Liver (tissue), 9 donors: ENCODE results near the gene TOP2A. TPM values are rescaled to one million over a fixed set of nuclear protein-coding genes. Genes with fewer than 3 reads are reported as not detected.

Experiments used
- DNase-seq: peaks from one replicate; pipeline ENCODE4 v3.0.0-alpha.2; 2017; ENCODE audit warnings: low spot score
- H3K27ac ChIP-seq, 2 donors: one replicate each; pipeline ENCODE4 v1.7.0; 2013; ENCODE audit warnings: inconsistent platforms in 2 of 2, low read length in 2 of 2, control low read depth in 1 of 2, low read depth in 1 of 2, mild to moderate bottlenecking in 1 of 2
- H3K27me3 ChIP-seq, 4 donors: one replicate each; pipeline versions ENCODE4 v1.6.1 to v1.7.0; 2013; ENCODE audit warnings: low read length in 3 of 4, inconsistent platforms in 1 of 4, mild to moderate bottlenecking in 1 of 4, moderate library complexity in 1 of 4; ENCODE audit not compliant: control insufficient read depth in 4 of 4, insufficient read depth in 4 of 4
- H3K36me3 ChIP-seq, 4 donors: one replicate each; pipeline versions ENCODE4 v1.6.1 to v1.7.0; 2013; ENCODE audit warnings: low read length in 3 of 4, mild to moderate bottlenecking in 3 of 4, low read depth in 1 of 4, moderate library complexity in 1 of 4; ENCODE audit not compliant: control insufficient read depth in 4 of 4, insufficient read depth in 3 of 4
- H3K4me1 ChIP-seq, 4 donors: one replicate each; pipeline versions ENCODE4 v1.6.1 to v1.7.0; 2013; ENCODE audit warnings: low read length in 3 of 4, mild to moderate bottlenecking in 3 of 4, moderate library complexity in 1 of 4; ENCODE audit not compliant: control insufficient read depth in 4 of 4, insufficient read depth in 4 of 4
- H3K4me3 ChIP-seq, 3 donors: one replicate each; pipeline versions ENCODE4 v1.6.1 to v1.7.0; 2013; ENCODE audit warnings: low read length in 3 of 3, control low read depth in 1 of 3, low read depth in 1 of 3, mild to moderate bottlenecking in 1 of 3
- H3K9ac ChIP-seq, 2 donors: one replicate each; pipeline ENCODE4 v1.7.0; 2013; ENCODE audit warnings: low read length in 2 of 2, mild to moderate bottlenecking in 2 of 2, moderate library complexity in 2 of 2, control low read depth in 1 of 2, low read depth in 1 of 2
- H3K9me3 ChIP-seq, 4 donors: one replicate each; pipeline versions ENCODE4 v1.6.1 to v1.7.0; 2013; ENCODE audit warnings: low read length in 3 of 4; ENCODE audit not compliant: control insufficient read depth in 4 of 4
- ATF3 ChIP-seq: IDR thresholded peaks from 2 replicates; pipeline ENCODE4 v1.6.1; 2016; ENCODE audit warnings: antibody characterized with exemption
- EGR1 ChIP-seq, 2 donors: IDR thresholded peaks; 2 replicates each; pipeline ENCODE4 v1.6.1; 2016 to 2018; ENCODE audit warnings: antibody characterized with exemption in 2 of 2, low read depth in 2 of 2
- FOXA1 ChIP-seq: IDR thresholded peaks from 2 replicates; pipeline ENCODE4 v1.6.1; 2016; ENCODE audit warnings: antibody characterized with exemption
- FOXA2 ChIP-seq: IDR thresholded peaks from 2 replicates; pipeline ENCODE4 v1.6.1; 2016; ENCODE audit warnings: antibody characterized with exemption
- GABPA ChIP-seq, 2 donors: IDR thresholded peaks in 1 of 2; conservative IDR thresholded peaks in 1 of 2; 2 replicates each; pipeline ENCODE4 v1.6.1; 2016; ENCODE audit warnings: antibody characterized with exemption in 2 of 2, mild to moderate bottlenecking in 1 of 2, moderate library complexity in 1 of 2
- HNF4A ChIP-seq, 2 donors: conservative IDR thresholded peaks; 2 replicates each; pipeline ENCODE4 v1.6.1; 2016; ENCODE audit warnings: antibody characterized with exemption in 2 of 2, mild to moderate bottlenecking in 2 of 2
- HNF4G ChIP-seq: IDR thresholded peaks from 2 replicates; pipeline ENCODE4 v1.6.1; 2016; ENCODE audit warnings: antibody characterized with exemption
- JUND ChIP-seq, 2 donors: IDR thresholded peaks; 2 replicates each; pipeline ENCODE4 v1.6.1; 2016; ENCODE audit warnings: antibody characterized with exemption in 2 of 2
- RAD21 ChIP-seq, 2 donors: IDR thresholded peaks; 2 replicates each; pipeline ENCODE4 v1.6.1; 2016; ENCODE audit warnings: antibody characterized with exemption in 2 of 2, mild to moderate bottlenecking in 2 of 2
- RXRA ChIP-seq, 2 donors: IDR thresholded peaks; 2 replicates each; pipeline ENCODE4 v1.6.1; 2017 to 2018; ENCODE audit warnings: antibody characterized with exemption in 2 of 2, mild to moderate bottlenecking in 1 of 2
- SP1 ChIP-seq: IDR thresholded peaks from 2 replicates; pipeline ENCODE4 v1.6.1; 2018; ENCODE audit warnings: antibody characterized with exemption, mild to moderate bottlenecking
- YY1 ChIP-seq: IDR thresholded peaks from 2 replicates; pipeline ENCODE4 v1.6.1; 2016; ENCODE audit warnings: antibody characterized with exemption, mild to moderate bottlenecking
- ZBTB33 ChIP-seq: IDR thresholded peaks from 2 replicates; pipeline ENCODE4 v1.6.1; 2016; ENCODE audit warnings: antibody characterized with exemption
- WGBS: extraction: QIAGEN DNeasy Blood & Tissue Kit; methylation state at CpG from one replicate; pipeline ENCODE4 v1.1.7; 2013; 5-methylcytosine and 5-hydroxymethylcytosine counted together
- polyA plus RNA-seq, 2 donors: library from polyadenylated mRNA; stranded (reverse) in 1 of 2; unstranded in 1 of 2; fragments of 200-250 nt in 1 of 2; fragments of >200 nt in 1 of 2; fragmentation: Nextera tagmentation in 1 of 2; extraction: Ambion mirVana in 1 of 2; gene quantifications; one replicate each; pipeline versions ENCODE4 v1.2.1 to v1.2.3, GENCODE V29; 2013 to 2015
- total RNA-seq, 2 donors: library from RNA; depleted of rRNA; stranded (reverse); fragments of >200 nt; gene quantifications; one replicate each; pipeline ENCODE4 v1.2.3, GENCODE V29; 2014
- TF ChIP-seq, protein P1 (sequence below): IDR thresholded peaks from 2 replicates; pipeline ENCODE4 v1.6.1; 2016; ENCODE audit warnings: antibody characterized with exemption
- TF ChIP-seq, protein P2 (sequence below): IDR thresholded peaks from 2 replicates; pipeline ENCODE4 v1.6.1; 2016; ENCODE audit warnings: antibody characterized with exemption, mild to moderate bottlenecking
- donor health status: healthy.
- donor health status: healthy.
- donor health status: healthy.
- donor health status: healthy.
- donor health status: healthy.

The TOP2A gene
- total and polyA plus RNA-seq, 4 donors = 0.08 to 102 (median 3.6) TPM

DNA sequence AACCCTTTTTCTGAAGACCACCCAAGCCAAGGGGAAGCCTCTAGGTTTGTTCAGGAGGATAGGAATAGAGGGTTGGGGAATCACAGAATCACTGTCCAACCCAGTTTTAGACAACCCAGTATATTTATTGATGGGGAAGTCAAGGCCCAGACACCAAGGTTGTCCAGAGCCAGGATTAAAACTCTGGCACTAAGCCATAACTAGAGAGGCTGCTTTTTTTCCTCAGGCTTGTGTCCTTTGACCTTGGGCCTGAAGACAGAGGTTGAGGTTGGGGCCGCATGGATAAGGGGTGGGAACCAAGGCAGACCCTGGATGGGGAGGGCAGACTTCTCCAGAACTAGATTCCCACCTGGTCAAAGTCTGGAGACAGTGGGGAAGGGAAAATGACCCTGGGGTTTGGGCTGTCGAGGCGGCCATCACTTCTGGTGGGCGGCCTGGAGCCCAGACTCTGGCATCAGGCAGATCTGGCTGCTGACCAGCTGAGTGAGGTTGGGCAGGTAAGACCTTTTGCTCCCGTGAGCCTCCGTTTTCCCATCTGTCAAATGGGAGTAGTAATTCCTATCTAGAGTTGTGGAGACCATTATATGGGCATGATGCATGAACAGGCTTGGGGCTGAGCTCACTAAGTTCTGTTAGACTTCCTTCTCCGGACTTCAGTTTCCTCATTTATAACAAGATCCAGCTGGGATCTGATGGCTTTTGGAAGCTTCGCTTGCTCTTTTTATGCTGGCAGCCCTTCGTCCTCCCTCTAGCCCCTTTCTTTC, 43.5 kb upstream of the TOP2A start (continued):
- TF ChIP-seq, protein P1, sequence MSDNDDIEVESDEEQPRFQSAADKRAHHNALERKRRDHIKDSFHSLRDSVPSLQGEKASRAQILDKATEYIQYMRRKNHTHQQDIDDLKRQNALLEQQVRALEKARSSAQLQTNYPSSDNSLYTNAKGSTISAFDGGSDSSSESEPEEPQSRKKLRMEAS = no peak
- no peak for TF ChIP-seq ZBTB33
- TF ChIP-seq SP1 = peak; percentile 46
- no peak for TF ChIP-seq FOXA2
- TF ChIP-seq RAD21 (IDR thresholded peaks at IDR 0.05) = peak in 1 of 2 donors; percentile 16
- peak; percentile 18 for TF ChIP-seq HNF4G
- TF ChIP-seq RXRA (IDR thresholded peaks at IDR 0.05) = no peak
- TF ChIP-seq EGR1 (IDR thresholded peaks at IDR 0.05; ENCODE audit: low read depth in 2 of 2) = peak in 1 of 2 donors; percentile 30
- TF ChIP-seq GABPA (IDR thresholded peaks at IDR 0.05 in 1 of 2, conservative IDR thresholded peaks at IDR 0.05 in 1 of 2) = no peak
- peak in 1 of 2 donors; percentile 74 for TF ChIP-seq JUND (IDR thresholded peaks at IDR 0.05)
- no peak for TF ChIP-seq YY1
- TF ChIP-seq FOXA1 = no peak
- TF ChIP-seq HNF4A (conservative IDR thresholded peaks at IDR 0.05) = peak; percentile 29 to 73

DNA sequence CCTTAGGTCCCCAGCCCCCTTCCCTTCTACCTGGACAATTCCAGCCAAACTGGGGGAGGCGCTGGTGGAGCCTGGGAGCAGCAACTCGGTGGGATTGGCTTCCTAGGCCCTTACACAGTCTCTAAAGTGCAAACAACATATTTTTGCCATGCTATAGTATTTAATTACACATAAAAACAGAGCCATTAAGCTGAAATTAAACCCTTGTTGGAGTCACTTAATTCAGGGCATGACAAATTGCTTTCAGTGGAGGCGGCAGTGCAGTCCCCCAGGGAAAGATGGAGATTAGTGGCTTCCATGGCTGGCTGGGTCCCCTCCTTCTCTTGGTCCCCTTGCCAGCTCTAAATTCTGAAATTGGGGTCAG, 42.9 kb upstream of the TOP2A start:
- TF ChIP-seq ATF3 (no peak), EGR1 (IDR thresholded peaks at IDR 0.05; ENCODE audit: low read depth in 2 of 2) (no peak), FOXA1 (no peak), ZBTB33 (no peak), GABPA (IDR thresholded peaks at IDR 0.05 in 1 of 2, conservative IDR thresholded peaks at IDR 0.05 in 1 of 2) (no peak), RXRA (IDR thresholded peaks at IDR 0.05) (no peak), JUND (IDR thresholded peaks at IDR 0.05) (no peak)
- TF ChIP-seq, protein P2, sequence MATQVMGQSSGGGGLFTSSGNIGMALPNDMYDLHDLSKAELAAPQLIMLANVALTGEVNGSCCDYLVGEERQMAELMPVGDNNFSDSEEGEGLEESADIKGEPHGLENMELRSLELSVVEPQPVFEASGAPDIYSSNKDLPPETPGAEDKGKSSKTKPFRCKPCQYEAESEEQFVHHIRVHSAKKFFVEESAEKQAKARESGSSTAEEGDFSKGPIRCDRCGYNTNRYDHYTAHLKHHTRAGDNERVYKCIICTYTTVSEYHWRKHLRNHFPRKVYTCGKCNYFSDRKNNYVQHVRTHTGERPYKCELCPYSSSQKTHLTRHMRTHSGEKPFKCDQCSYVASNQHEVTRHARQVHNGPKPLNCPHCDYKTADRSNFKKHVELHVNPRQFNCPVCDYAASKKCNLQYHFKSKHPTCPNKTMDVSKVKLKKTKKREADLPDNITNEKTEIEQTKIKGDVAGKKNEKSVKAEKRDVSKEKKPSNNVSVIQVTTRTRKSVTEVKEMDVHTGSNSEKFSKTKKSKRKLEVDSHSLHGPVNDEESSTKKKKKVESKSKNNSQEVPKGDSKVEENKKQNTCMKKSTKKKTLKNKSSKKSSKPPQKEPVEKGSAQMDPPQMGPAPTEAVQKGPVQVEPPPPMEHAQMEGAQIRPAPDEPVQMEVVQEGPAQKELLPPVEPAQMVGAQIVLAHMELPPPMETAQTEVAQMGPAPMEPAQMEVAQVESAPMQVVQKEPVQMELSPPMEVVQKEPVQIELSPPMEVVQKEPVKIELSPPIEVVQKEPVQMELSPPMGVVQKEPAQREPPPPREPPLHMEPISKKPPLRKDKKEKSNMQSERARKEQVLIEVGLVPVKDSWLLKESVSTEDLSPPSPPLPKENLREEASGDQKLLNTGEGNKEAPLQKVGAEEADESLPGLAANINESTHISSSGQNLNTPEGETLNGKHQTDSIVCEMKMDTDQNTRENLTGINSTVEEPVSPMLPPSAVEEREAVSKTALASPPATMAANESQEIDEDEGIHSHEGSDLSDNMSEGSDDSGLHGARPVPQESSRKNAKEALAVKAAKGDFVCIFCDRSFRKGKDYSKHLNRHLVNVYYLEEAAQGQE = no peak
- Histone ChIP-seq H3K27me3 (no peaks in the 10 kb centered on the region), H3K9me3 (no peaks in the 10 kb centered on the region), H3K9ac (no peak overlapping the region), H3K4me1 (peaks cover 0 to 73% (median 67%) of the 10 kb centered on the region in 4 donors), H3K27ac (no peak overlapping the region), H3K36me3 (peaks cover 10 to 23% (median 20%) of the 10 kb centered on the region in 4 donors), H3K4me3 (no peak overlapping the region)
- DNase-seq = no peak
- WGBS = 70% methylated on average over 3 of the region's 3 CpGs
